Endothelial cell of umbilical vein (primary cell): ENCODE results near the gene NMRAL1.

Source experiments
- EZH2 ChIP-seq: IDR thresholded peaks from 2 replicates; pipeline ENCODE4 v1.6.1; 2012; ENCODE audit warnings: borderline replicate concordance, low read depth, mild to moderate bottlenecking, moderate library complexity, low read length, inconsistent platforms; ENCODE audit not compliant: severe bottlenecking
- FOS ChIP-seq: IDR thresholded peaks from 2 replicates; pipeline ENCODE4 v1.6.1; 2011; ENCODE audit warnings: mild to moderate bottlenecking, low read length, moderate library complexity, borderline replicate concordance; ENCODE audit not compliant: insufficient read depth
- GATA2 ChIP-seq: IDR thresholded peaks from 2 replicates; pipeline ENCODE4 v1.7.0; 2011; ENCODE audit warnings: low read depth, mild to moderate bottlenecking, moderate library complexity, mixed read lengths, low read length; ENCODE audit not compliant: insufficient read length, insufficient read depth
- MYC ChIP-seq: IDR thresholded peaks from one replicate; pipeline ENCODE4 v1.6.1; 2011; ENCODE audit warnings: mild to moderate bottlenecking, low read depth, low read length
- POLR2A ChIP-seq: IDR thresholded peaks from 2 replicates; pipeline ENCODE4 v1.6.1; 2012; ENCODE audit warnings: low read depth, mild to moderate bottlenecking, control low read depth, low read length
- POLR2AphosphoS5 ChIP-seq: IDR thresholded peaks from 2 replicates; pipeline ENCODE4 v1.6.1; 2012; ENCODE audit warnings: low read depth, mild to moderate bottlenecking, control low read depth, low read length, moderate library complexity; ENCODE audit not compliant: insufficient read depth
- TF ChIP-seq, protein P1 (sequence below), 2 donors: IDR thresholded peaks; 1 replicate in 1 of 2; 2 replicates in 1 of 2; pipeline ENCODE4 v1.5.1; 2011; ENCODE audit warnings: low read length in 2 of 2, mild to moderate bottlenecking in 2 of 2, moderate library complexity in 2 of 2, control low read depth in 1 of 2, inconsistent platforms in 1 of 2, low read depth in 1 of 2; ENCODE audit not compliant: insufficient read depth in 1 of 2; ENCODE audit errors: extremely low read depth in 1 of 2
- TF ChIP-seq, protein P2 (sequence below): IDR thresholded peaks from 2 replicates; pipeline ENCODE4 v1.6.1; 2011; ENCODE audit not compliant: insufficient read depth, insufficient read length

DNA sequence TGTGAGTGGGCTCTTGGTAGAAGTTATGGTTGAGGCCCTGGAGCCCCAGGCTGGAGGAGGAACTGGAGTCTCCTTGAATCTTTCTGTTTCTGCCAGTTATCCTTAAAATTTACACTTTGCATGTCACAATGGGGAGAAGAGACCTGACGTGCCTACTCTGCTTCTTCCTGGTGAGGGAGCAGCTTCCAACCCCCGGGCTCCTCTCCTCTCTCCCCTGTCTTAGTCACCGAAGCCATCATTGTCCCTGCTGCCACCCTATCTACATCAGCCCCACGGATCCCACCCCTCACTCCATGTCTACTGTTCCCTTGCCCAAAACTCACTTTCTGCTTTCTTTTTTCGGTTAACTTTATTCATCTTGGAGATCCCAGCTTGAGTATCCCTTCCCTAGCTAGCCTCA, 31.2 kb downstream of the NMRAL1 start:
- no peak for TF ChIP-seq EZH2
- TF ChIP-seq, protein P1, sequence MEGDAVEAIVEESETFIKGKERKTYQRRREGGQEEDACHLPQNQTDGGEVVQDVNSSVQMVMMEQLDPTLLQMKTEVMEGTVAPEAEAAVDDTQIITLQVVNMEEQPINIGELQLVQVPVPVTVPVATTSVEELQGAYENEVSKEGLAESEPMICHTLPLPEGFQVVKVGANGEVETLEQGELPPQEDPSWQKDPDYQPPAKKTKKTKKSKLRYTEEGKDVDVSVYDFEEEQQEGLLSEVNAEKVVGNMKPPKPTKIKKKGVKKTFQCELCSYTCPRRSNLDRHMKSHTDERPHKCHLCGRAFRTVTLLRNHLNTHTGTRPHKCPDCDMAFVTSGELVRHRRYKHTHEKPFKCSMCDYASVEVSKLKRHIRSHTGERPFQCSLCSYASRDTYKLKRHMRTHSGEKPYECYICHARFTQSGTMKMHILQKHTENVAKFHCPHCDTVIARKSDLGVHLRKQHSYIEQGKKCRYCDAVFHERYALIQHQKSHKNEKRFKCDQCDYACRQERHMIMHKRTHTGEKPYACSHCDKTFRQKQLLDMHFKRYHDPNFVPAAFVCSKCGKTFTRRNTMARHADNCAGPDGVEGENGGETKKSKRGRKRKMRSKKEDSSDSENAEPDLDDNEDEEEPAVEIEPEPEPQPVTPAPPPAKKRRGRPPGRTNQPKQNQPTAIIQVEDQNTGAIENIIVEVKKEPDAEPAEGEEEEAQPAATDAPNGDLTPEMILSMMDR (IDR thresholded peaks at IDR 0.05; ENCODE audit: extremely low read depth in 1 of 2, insufficient read depth in 1 of 2, low read depth in 1 of 2, low read length in 2 of 2), result no peak
- TF ChIP-seq POLR2A, result no peak
- no peak for TF ChIP-seq POLR2AphosphoS5
- TF ChIP-seq MYC, result no peak
- TF ChIP-seq FOS, result no peak
- TF ChIP-seq, protein P2, sequence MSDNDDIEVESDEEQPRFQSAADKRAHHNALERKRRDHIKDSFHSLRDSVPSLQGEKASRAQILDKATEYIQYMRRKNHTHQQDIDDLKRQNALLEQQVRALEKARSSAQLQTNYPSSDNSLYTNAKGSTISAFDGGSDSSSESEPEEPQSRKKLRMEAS, result no peak
- no peak for TF ChIP-seq GATA2
